NCI-H1048 (cell line): Measurements from ENCODE around the gene IQCM.
"Not testable (repeated sequence)": the region's sequence is repeated elsewhere in the genome, so short reads cannot be mapped to it uniquely, and the experiment has no call there.

Experiments used
- DNase-seq: peaks from one replicate; lab custom pipeline; 2025; lab: John Stamatoyannopoulos, UW

Gene IQCM

DNA sequence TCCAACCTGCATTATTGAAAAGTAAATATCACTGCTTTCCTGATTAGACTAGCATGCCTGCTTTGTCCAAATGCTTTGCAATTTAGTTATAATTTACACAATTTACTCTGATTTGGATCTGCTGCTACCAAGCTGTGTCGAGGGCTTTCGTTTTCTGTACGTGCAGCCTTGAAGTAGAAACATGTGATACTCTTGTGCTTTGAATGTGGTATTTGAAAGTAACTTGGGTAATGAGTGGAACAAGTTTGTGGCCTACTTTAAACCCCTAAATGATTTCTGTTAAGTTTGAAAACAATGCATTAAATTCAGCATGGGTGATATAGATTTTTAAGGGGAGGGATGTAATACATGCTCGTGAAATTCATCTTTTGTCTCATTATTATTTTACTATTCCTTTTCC is 240.7 kb downstream of the IQCM start:
- DNase-seq = no peak

DNA sequence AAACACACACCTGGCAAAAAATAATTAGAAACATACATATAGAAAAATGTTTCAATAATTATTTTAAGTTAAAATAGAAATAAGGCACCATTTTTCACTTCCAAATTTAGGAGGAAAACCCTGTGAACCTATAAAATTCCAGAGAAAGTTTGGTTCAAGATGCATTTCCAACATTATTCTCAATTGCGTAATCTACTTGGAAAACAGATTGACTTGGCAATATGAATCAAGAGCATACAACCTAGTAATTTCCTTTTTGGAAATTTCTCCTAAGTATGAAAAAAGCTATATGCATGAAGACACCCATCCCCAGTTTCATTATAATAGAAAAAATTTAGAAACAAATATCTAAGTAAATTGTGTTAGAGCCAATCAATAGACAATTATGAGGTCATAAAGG is 242.9 kb downstream of the IQCM start:
- DNase-seq = no peak

- DNase-seq = no peak
Observed at GRCh38 chr4:149555799-149556198, 259.8 kb downstream of the IQCM start.

GRCh38 chr4:149555146-149555545 is 260.5 kb downstream of the IQCM start:
- DNase-seq = no peak

DNA sequence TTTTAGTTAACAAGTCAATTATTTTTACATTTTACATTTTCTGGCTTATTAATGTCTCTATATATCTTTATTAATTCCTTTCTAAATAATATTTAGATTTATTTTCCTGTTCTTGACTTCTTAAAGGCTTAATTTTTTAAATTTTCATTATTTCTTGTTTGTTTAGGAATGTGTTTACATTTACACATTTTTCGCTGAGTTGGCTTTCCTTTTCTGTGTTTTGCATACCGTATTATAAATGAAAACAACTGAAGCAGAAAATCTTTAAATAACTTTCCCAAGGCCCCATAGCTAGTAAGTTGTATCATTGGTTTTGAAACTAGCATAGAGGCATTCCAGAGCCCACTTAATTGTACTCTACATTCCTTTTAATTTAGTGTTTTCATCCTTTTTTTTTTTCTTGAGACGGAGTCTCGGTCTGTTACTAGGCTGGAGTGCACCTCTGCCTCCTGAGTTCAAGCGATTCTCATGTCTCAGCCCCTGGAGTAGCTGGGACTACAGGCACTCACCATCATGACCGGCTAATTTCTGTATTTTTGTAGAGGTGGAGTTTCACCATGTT is 261.6 kb downstream of the IQCM start:
- DNase-seq = no peak

- DNase-seq = no peak
Observed at GRCh38 chr4:149552601-149553000, 263.0 kb downstream of the IQCM start.

GRCh38 chr4:149549911-149550310 is 265.7 kb downstream of the IQCM start:
- DNase-seq = no peak

DNA sequence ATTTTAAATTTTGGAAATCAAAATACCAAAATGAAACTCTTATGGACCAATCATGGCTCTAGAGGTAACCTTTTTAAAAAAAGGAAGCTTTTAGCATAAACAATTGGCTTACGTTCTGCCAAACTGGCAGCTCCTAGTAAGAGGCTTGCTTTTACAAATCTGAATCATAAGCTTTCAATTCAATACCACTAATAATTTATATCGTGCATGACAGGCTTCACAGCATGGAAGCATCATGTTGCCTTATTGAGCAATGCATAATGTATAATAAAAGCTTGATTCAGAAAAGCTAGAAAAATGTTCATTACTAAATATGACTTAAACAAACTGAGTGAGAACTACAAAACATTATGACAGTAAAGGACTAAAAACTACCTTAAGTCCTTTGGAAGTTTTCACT is 280.9 kb downstream of the IQCM start:
- DNase-seq = no peak

DNA sequence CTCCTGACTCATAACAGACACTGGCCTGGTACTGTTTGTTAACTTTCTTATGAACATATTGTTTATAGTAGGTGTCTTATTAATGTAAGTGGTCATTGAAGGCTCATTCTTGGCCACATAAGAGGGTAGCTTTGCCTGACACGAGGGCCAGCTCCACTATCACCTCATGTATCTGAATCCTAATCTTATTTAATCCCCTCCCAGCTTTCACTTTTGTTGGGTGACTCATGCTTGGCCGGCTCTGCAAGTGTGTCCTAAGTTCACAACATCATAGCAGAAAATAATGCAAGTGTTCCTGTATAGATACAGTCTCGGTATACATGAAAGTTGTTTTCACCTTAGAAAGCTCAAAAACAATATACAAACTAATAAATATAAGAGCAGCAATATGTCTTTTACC is 283.8 kb downstream of the IQCM start:
- DNase-seq = no peak

GRCh38 chr4:149523039-149523438 is 292.6 kb downstream of the IQCM start:
- no peak for DNase-seq

GRCh38 chr4:149521611-149522425 is 293.8 kb downstream of the IQCM start:
- no peak for DNase-seq

GRCh38 chr4:149518471-149518870 is 297.2 kb downstream of the IQCM start:
- no peak for DNase-seq

DNA sequence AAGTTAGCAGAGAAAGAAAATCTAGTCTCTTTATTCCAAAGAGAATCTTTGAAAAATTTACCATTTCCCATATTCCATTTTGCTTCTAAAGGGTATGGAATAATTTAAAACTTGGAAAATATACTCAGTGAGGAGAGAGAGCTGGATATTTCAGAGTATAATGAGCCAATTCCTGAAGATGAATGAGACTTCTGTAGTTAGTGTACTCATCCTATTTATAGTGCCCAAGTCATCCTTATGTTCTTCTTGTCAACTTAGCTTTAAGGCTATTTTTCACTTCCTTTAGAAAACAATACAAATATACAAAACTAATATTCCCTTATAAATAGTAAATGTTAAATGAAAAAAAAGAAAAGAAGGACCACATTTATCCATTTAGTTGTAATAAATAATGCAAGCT is 302.6 kb downstream of the IQCM start:
- DNase-seq = no peak

- no peak for DNase-seq
Observed at GRCh38 chr4:149512501-149512900, 303.1 kb downstream of the IQCM start.

DNA sequence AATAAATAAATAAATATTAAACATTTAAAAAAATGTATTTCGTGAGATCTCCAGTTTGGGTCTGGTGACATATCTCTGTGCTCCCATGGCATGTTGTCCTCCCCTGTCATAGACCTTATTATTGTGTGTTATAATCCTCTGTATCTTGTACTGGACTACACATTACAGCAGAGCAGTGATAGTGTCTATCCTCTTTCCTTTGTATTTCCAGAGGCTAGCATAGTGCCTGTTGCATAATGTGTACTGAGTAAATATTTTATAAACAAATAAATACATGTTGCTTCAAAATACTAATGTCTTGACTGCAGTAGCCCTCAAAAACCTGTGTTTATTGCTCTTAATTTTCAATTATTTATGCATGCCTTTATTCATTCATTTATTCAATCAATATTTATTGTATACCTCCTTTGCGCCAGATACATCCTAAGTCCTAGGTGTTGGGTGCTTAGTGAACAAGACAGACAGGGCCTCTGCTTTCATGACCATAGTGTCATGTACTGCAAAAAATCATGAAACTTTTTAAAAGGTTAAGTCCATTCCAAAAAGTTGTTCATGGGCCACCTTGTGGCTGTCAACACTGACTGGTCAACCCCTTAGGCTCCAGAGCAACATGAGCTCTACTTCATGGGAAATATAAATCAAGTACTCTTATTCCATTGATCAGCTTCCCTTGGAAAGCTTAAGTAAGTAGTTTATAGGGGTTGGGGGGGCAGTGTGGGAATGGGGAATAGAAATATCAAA is 303.9 kb downstream of the IQCM start:
- DNase-seq = no peak

GRCh38 chr4:149507309-149507708 is 308.3 kb downstream of the IQCM start:
- DNase-seq = not testable (repeated sequence)

DNA sequence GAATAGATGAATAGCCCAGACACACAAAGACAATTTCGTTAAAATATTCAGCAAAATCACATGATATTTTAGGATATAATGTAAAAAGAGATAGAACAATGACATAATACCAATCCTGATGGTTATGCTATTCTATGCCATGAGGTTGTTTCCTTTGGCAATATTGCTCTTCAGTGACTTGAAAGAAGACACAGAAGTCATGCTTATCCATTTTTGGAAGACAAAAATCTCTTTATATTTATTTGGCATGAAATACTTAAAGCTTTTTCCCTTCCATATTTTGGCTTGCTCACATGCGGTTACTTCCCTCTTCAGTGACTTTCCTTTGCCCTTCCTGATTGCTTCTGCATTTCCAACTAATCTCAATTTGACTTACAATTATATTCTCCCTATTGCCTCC is 314.8 kb downstream of the IQCM start:
- DNase-seq = no peak

DNA sequence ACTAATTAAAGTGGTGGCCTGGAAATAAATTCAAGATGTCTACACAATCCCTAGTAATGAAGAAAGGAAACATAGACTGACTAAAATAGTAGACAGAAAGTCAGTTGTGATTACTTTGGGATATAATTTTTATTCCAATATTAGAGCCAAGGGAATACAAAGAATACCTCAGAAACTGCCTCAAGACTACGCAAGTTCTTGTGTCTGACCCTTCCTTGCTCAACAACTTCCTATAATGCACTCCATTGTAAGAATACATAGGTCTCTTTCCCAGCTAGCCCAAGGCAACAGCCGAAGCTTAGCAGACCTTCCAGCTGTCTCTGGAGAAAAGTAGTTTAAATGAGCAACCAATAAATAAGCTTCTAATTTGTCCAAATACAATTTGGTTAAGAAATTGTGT is 315.9 kb downstream of the IQCM start:
- DNase-seq = no peak

DNA sequence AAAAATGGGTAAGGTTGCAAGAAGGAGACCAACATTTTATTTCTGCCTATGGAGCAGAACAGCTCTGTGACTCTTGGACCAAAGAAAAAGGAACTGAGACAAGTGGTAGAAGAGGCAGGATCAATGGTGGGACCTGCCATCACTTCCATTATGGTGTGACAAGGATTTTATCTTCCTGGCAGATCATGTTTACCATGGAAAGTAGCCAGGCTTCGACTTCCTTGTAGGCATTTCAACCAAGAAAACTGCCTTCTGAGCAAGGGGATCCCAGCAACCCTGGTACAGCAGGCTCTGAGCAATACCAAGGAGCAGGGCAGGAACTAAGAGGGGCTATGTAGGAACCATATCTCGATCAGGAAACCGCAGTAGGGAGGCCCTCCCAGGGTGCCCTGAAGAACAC is 317.4 kb downstream of the IQCM start:
- DNase-seq = no peak

GRCh38 chr4:149493492-149493891 is 322.2 kb downstream of the IQCM start:
- DNase-seq = no peak

DNA sequence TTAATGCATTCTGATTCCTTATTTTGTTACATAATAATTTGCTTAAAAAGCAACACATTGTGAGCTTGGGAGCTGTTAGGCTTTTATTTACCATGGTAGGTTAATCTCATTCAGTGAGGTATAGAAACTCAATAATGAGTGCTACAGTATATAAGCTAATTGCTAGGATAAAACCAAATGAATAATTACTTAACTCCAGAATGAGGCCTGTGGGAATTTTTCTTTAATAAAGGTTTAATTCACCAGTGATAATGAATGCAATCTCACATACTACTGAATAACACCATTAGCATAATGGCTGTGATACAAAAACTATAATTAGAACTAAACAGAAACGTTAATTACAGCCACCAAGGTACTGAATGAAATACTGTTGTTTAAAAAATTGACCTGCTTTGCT is 326.3 kb downstream of the IQCM start:
- DNase-seq = no peak

DNA sequence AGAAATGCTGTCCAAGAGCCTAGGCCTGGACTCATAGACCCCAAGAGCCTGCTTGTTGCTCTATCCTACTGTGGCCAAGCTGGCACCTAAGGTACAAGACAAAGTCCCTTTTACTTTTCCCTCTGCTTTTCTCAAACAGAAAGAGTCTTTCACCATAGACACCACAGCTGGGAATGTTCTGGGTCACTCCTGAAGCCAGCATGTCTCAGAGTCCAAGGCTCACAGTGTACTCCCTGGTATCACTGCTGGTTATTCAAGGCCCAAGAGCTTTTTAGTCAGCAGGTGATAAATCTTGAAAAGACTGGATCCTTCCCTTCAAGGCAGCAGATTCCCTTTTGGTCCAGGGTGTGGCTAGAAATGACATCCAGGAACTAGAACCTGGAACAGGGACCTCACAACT is 328.8 kb downstream of the IQCM start:
- DNase-seq = no peak

DNA sequence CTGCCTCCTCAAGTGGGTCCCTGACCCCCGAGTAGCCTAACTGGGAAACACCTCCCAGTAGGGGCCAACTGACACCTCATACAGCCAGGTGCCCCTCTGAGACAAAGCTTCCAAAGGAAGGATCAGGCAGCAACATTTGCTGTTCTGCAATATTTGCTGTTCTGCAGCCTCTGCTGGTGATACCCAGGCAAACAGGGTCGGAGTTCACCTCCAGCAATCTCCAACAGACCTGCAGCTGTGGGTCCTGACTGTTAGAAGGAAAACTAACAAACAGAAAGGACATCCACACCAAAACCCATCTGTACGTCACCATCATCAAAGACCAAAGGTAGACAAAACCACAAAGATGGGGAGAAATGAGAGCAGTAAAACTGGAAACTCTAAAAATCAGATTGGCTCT is 347.0 kb downstream of the IQCM start:
- not testable (repeated sequence) for DNase-seq
